Neural crest cell (in vitro differentiated cells): ENCODE results near the gene HMGB3. TPM values are rescaled to one million over a fixed set of nuclear protein-coding genes. Genes with fewer than 3 reads are reported as not detected.

Experiments
- DNase-seq: peaks from one replicate; pipeline ENCODE4 v3.0.0; 2021; ENCODE audit warnings: low read depth, mixed read lengths, low spot score
- H3K27ac Mint-ChIP-seq: one replicate; pipeline ENCODE4 v1.8.0; 2021; ENCODE audit warnings: mild to moderate bottlenecking, mixed read lengths; ENCODE audit not compliant: unreplicated experiment
- H3K27me3 Mint-ChIP-seq: 2 replicates; pipeline ENCODE4 v1.8.0; 2021; ENCODE audit warnings: low read depth, mild to moderate bottlenecking, mixed read lengths
- H3K36me3 Mint-ChIP-seq: 2 replicates; pipeline ENCODE4 v1.8.0; 2021; ENCODE audit warnings: low read depth, mild to moderate bottlenecking, mixed read lengths
- H3K4me1 Mint-ChIP-seq: 2 replicates; pipeline ENCODE4 v1.8.0; 2021; ENCODE audit warnings: mixed read lengths
- H3K4me3 Mint-ChIP-seq: one replicate; pipeline ENCODE4 v1.8.0; 2021; ENCODE audit warnings: mild to moderate bottlenecking, mixed read lengths
- H3K9me3 Mint-ChIP-seq: 2 replicates; pipeline ENCODE4 v1.8.0; 2021; ENCODE audit warnings: mixed read lengths
- total RNA-seq: library from RNA; stranded (reverse); gene quantifications from 2 replicates; pipeline ENCODE4 v1.2.1, GENCODE V29; 2021
- TF ChIP-seq, protein P1 (sequence below): fragments of 200-600 bp; sonication (generic); conservative IDR thresholded peaks from 2 replicates; pipeline ENCODE4 v1.5.0; 2021; ENCODE audit warnings: antibody characterized with exemption, mild to moderate bottlenecking

HMGB3 gene
- total RNA-seq, 1 donor from 2014 or later = 275 TPM

- H3K27ac Mint-ChIP-seq = no peak overlapping the region
- no peak overlapping the region for H3K4me3 Mint-ChIP-seq
- H3K36me3 Mint-ChIP-seq = no peaks in the 10 kb centered on the region
- peaks cover 5% of the 10 kb centered on the region for H3K27me3 Mint-ChIP-seq
- DNase-seq = no peak
- H3K4me1 Mint-ChIP-seq = no peaks in the 10 kb centered on the region
- H3K9me3 Mint-ChIP-seq = peaks cover 11% of the 10 kb centered on the region
- TF ChIP-seq, protein P1, sequence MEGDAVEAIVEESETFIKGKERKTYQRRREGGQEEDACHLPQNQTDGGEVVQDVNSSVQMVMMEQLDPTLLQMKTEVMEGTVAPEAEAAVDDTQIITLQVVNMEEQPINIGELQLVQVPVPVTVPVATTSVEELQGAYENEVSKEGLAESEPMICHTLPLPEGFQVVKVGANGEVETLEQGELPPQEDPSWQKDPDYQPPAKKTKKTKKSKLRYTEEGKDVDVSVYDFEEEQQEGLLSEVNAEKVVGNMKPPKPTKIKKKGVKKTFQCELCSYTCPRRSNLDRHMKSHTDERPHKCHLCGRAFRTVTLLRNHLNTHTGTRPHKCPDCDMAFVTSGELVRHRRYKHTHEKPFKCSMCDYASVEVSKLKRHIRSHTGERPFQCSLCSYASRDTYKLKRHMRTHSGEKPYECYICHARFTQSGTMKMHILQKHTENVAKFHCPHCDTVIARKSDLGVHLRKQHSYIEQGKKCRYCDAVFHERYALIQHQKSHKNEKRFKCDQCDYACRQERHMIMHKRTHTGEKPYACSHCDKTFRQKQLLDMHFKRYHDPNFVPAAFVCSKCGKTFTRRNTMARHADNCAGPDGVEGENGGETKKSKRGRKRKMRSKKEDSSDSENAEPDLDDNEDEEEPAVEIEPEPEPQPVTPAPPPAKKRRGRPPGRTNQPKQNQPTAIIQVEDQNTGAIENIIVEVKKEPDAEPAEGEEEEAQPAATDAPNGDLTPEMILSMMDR = no peak
These were observed 47.7 kb downstream of the HMGB3 start for GRCh38 chrX:151030845-151031244.

- peaks cover 11% of the 10 kb centered on the region for H3K9me3 Mint-ChIP-seq
- no peak overlapping the region for H3K4me3 Mint-ChIP-seq
- DNase-seq = no peak
- no peaks in the 10 kb centered on the region for H3K4me1 Mint-ChIP-seq
- peaks cover 5% of the 10 kb centered on the region for H3K27me3 Mint-ChIP-seq
- no peaks in the 10 kb centered on the region for H3K36me3 Mint-ChIP-seq
- H3K27ac Mint-ChIP-seq = no peak overlapping the region
- TF ChIP-seq, protein P1 = no peak
These were observed 48.3 kb downstream of the HMGB3 start for GRCh38 chrX:151031391-151031975.

- Mint-ChIP-seq H3K27ac (no peak overlapping the region), H3K36me3 (peaks cover 2% of the 10 kb centered on the region), H3K4me1 (no peaks in the 10 kb centered on the region), H3K9me3 (peaks cover 14% of the 10 kb centered on the region), H3K27me3 (peaks cover 2% of the 10 kb centered on the region), H3K4me3 (no peak overlapping the region)
- TF ChIP-seq, protein P1 = no peak
- no peak for DNase-seq
These were observed 56.2 kb downstream of the HMGB3 start for GRCh38 chrX:151039351-151039750.

Other genes with a start within 250 kb of the HMGB3 start
- gene CD99L2, start 84.7 kb upstream of the HMGB3 start, total RNA-seq = 38.2 and 40.1 TPM in 2 replicates
- gene GPR50, start 193.2 kb downstream of the HMGB3 start, total RNA-seq = 3.7 and 4.4 TPM in 2 replicates